ENCODE measurements around the gene RAC2. TPM values are rescaled to one million over a fixed set of nuclear protein-coding genes. Genes with fewer than 3 reads are reported as not detected.

The RAC2 gene
- total RNA-seq, 2 experiments from 2014 or later, result 728 to 759 TPM

DNA sequence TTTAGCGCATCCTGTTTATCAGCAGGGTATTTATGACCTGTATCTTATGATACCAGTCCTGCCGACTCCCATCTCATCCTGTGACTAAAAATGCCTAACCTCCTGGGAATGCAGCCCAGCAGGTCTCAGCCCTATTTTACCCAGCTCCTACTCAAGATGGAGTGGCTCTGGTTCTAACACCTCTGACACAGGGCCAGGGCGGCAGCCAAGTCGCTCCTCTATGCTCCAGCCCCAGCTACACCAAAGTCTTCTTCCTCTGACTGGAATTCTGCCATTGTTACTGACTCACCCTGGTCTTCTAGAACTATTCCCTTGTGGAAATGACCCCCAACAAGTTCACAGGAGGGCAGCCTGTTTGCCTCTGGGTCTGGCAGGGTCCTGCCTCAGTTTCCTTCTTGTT lies 48.1 kb downstream of the RAC2 start:
- intact Hi-C loops (cut with micrococcal nuclease), result loop anchor here (5.0 kb wide), 1 partner anchor 49 kb away; the partner anchor contains the start of gene IL2RB
- no peaks in the 10 kb centered on the region for H3K9me3 Mint-ChIP-seq
- DNase-seq, result no peak
- H3K4me1 Mint-ChIP-seq (ENCODE audit: low read depth), result peaks cover 51% of the 10 kb centered on the region
- H3K27me3 Mint-ChIP-seq (ENCODE audit: low read depth), result no peaks in the 10 kb centered on the region
- H3K4me3 Mint-ChIP-seq, result no peak overlapping the region
- peaks cover 10% of the 10 kb centered on the region for H3K36me3 Mint-ChIP-seq (ENCODE audit: low read depth)
- CTCF ChIA-PET, result interaction anchor here (1.5 to 4.8 kb wide), 3 partner anchors 30 to 116 kb away, joined by 5 to 39 read pairs (median 27); no protein-coding TSS in a partner anchor
- H3K27ac Mint-ChIP-seq, result peak overlapping the region; percentile 25

DNA sequence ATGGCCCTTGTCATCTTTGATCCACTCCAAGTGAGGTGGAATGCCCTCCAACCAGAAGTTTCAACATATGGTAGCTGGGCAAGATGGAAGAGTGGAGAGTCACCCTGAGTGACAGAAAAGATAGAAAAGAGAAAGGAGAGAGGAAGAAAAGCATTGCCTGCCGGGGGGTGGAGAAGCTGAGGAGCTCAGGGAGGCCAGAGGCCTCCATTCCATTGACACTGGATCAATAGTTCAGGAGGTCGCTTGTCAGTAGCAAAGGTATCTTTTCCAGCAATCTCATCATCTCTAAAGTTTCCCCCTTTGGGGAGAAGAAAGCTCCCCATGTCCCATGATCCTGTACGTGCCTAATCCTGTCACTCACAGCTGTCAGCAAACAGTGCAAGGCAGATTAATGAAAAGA lies 49.3 kb downstream of the RAC2 start:
- peaks cover 14% of the 10 kb centered on the region for H3K36me3 Mint-ChIP-seq (ENCODE audit: low read depth)
- intact Hi-C loops (cut with micrococcal nuclease), result loop anchor here (1.0 to 5.0 kb wide), 3 partner anchors 47 to 116 kb away; partner anchors contain the start of gene IL2RB
- H3K27ac Mint-ChIP-seq, result no peak overlapping the region
- no peaks in the 10 kb centered on the region for H3K27me3 Mint-ChIP-seq (ENCODE audit: low read depth)
- peaks cover 42% of the 10 kb centered on the region for H3K4me1 Mint-ChIP-seq (ENCODE audit: low read depth)
- no peak overlapping the region for H3K4me3 Mint-ChIP-seq
- no peaks in the 10 kb centered on the region for H3K9me3 Mint-ChIP-seq
- CTCF ChIA-PET, result interaction anchor here (1.5 to 2.0 kb wide), 2 partner anchors 66 to 115 kb away, joined by 5 to 7 read pairs; no protein-coding TSS in a partner anchor
- DNase-seq, result no peak

DNA sequence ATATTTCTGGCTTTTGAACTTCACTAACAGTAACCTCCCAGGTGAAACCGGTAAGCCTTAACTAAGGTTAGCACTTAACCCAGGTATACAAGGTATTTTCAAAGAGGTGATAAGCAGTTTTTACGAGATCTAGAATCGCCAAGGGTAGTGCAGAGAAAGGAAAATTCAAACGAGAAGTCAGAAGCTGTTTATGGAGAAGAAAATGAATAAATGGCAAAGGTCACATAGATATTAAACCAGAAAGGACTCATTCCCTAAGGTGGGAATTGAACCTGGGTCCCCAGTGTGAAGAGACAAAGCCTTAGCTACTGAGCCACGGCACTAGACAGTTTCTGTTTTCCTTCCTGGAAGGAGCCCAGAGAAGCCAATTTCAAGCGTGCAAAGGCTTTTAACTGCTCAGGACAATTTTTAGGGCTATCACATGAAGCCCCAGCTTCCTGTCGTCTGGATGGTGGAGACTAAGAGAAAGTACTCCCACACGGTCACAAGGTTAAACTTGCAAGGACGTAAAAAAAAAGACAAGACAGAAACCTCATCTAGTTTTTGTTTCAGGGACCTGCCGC lies 50.4 kb downstream of the RAC2 start:
- Mint-ChIP-seq H3K4me1 (ENCODE audit: low read depth) (peaks cover 45% of the 10 kb centered on the region), H3K9me3 (no peaks in the 10 kb centered on the region), H3K27me3 (ENCODE audit: low read depth) (no peaks in the 10 kb centered on the region), H3K27ac (peak overlapping the region; percentile 65), H3K36me3 (ENCODE audit: low read depth) (peaks cover 14% of the 10 kb centered on the region), H3K4me3 (peak overlapping the region; percentile 14)
- peak; percentile 61 for DNase-seq
- intact Hi-C loops (cut with micrococcal nuclease), result loop anchor here (1.0 kb wide), 2 partner anchors 71 to 115 kb away; no protein-coding TSS in a partner anchor
- CTCF ChIA-PET, result interaction anchor here (0.7 to 2.3 kb wide), 10 partner anchors 12 to 337 kb away, joined by 3 to 11 read pairs (median 4); no protein-coding TSS in a partner anchor

DNA sequence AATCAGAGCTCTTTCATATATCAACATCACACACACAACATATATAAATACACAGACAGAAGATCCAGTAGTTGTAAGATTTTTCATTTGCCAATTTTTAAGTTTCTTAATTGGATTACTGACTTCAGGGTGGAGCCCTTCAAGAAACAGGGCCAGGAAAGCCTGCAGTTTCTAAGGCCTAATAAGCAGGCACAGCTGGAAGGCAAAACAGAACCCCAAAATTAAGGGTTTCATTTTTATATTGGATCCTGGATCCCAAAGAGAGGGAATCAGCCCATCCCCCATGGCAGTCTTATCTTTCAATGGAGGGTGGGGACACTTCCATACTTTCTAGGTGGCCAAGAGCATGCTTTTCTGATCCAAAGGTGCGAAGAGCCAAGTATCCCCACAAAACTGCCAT lies 51.3 kb downstream of the RAC2 start:
- no peak for DNase-seq
- CTCF ChIA-PET, result interaction anchor here (0.7 to 2.3 kb wide), 8 partner anchors 13 to 336 kb away, joined by 3 to 11 read pairs (median 4); no protein-coding TSS in a partner anchor
- peaks cover 44% of the 10 kb centered on the region for H3K4me1 Mint-ChIP-seq (ENCODE audit: low read depth)
- no peak overlapping the region for H3K27ac Mint-ChIP-seq
- intact Hi-C loops (cut with micrococcal nuclease), result no loop called here
- peaks cover 10% of the 10 kb centered on the region for H3K36me3 Mint-ChIP-seq (ENCODE audit: low read depth)
- H3K9me3 Mint-ChIP-seq, result no peaks in the 10 kb centered on the region
- no peaks in the 10 kb centered on the region for H3K27me3 Mint-ChIP-seq (ENCODE audit: low read depth)
- no peak overlapping the region for H3K4me3 Mint-ChIP-seq

DNA sequence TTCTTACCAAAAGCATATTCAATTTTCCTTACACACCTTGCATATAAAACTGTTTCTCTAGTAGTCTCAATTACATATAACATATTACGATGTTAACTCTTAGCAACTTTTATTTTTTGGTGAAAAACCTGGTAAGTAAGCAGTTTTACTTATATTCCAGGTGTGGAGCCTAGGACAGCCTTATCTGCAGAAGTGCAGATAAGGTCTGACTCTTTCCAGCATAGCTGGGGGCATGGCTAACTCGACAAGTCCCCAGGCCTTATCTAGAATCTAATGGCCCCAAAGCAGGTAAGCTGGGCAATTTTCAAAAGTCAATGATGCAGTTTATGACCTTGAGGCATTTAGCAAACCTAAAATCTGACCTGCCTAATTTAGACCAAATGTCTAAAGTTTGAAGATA lies 51.9 kb downstream of the RAC2 start:
- peaks cover 11% of the 10 kb centered on the region for H3K36me3 Mint-ChIP-seq (ENCODE audit: low read depth)

DNA sequence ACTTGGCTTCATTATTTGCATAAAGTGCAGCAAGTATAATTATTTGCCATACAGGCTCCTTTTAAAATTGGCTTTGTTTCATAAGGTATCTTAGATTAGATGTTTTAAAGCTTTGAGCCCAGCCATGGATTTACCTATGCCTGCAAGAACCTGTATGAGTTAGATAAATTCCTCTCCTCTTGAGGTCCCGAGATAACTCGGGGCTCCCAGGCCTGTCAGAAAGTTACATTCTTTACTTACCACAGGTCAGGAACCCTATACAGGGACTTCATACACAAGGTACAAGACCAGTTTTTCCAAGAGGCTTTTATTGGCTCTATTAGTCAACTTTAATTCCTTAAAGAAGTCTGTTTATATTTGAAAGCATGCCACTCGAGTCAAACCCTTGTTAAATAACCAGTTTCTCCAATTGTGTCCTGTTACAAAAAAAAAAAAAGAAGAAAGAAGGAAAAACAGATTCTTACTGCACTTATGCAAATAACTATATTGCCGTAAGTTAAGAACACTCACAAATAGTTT lies 53.7 kb downstream of the RAC2 start:
- H3K27me3 Mint-ChIP-seq (ENCODE audit: low read depth), result no peaks in the 10 kb centered on the region
- intact Hi-C loops (cut with micrococcal nuclease), result no loop called here
- no peaks in the 10 kb centered on the region for H3K9me3 Mint-ChIP-seq
- DNase-seq, result no peak
- no peak overlapping the region for H3K4me3 Mint-ChIP-seq
- peaks cover 6% of the 10 kb centered on the region for H3K36me3 Mint-ChIP-seq (ENCODE audit: low read depth)
- no peak overlapping the region for H3K27ac Mint-ChIP-seq
- CTCF ChIA-PET, result interaction anchor here (1.2 kb wide), 1 partner anchor 238 kb away, joined by 3 read pairs; no protein-coding TSS in a partner anchor
- peaks cover 47% of the 10 kb centered on the region for H3K4me1 Mint-ChIP-seq (ENCODE audit: low read depth)

More for the DNA sequence above, 51.9 kb downstream of the RAC2 start:
- intact Hi-C loops (cut with micrococcal nuclease), result no loop called here
- Mint-ChIP-seq H3K27me3 (ENCODE audit: low read depth) (no peaks in the 10 kb centered on the region), H3K9me3 (no peaks in the 10 kb centered on the region), H3K4me3 (no peak overlapping the region), H3K27ac (no peak overlapping the region), H3K4me1 (ENCODE audit: low read depth) (peaks cover 41% of the 10 kb centered on the region)
- no peak for DNase-seq
- CTCF ChIA-PET, result interaction anchor here (0.7 to 2.3 kb wide), 6 partner anchors 13 to 336 kb away, joined by 3 to 7 read pairs (median 4); no protein-coding TSS in a partner anchor

DNA sequence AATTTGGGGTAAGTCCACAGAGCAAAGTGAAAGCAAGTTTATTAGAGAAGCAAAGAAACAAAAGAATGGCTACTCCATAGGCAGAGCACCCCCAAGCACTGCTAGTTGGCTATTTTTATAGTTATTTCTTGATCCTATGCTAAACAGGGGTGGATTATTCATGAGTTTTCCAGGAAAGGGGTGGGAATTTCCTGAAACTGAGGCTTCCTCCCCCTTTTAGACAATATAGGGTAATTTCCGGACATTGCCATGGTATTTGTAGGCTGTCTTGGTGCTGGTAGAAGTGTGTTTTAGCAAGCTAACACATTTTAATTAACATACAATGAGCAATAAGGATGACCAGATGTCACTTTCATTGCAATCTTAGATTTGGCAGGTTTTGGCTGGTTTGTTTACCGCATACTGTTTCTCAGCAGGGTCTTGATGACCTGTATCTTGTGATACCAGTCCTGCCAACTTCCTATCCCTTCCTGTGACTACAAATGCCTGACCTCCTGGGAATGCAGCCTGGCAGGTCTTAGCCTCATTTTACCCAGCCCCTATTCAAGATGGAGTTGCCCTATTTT lies 55.1 kb downstream of the RAC2 start:
- no peak overlapping the region for H3K4me3 Mint-ChIP-seq
- H3K27ac Mint-ChIP-seq, result no peak overlapping the region
- DNase-seq, result no peak
- intact Hi-C loops (cut with micrococcal nuclease), result no loop called here
- H3K4me1 Mint-ChIP-seq (ENCODE audit: low read depth), result peaks cover 37% of the 10 kb centered on the region
- no peaks in the 10 kb centered on the region for H3K9me3 Mint-ChIP-seq
- H3K27me3 Mint-ChIP-seq (ENCODE audit: low read depth), result no peaks in the 10 kb centered on the region
- peaks cover 6% of the 10 kb centered on the region for H3K36me3 Mint-ChIP-seq (ENCODE audit: low read depth)
- CTCF ChIA-PET, result no interaction called here

DNA sequence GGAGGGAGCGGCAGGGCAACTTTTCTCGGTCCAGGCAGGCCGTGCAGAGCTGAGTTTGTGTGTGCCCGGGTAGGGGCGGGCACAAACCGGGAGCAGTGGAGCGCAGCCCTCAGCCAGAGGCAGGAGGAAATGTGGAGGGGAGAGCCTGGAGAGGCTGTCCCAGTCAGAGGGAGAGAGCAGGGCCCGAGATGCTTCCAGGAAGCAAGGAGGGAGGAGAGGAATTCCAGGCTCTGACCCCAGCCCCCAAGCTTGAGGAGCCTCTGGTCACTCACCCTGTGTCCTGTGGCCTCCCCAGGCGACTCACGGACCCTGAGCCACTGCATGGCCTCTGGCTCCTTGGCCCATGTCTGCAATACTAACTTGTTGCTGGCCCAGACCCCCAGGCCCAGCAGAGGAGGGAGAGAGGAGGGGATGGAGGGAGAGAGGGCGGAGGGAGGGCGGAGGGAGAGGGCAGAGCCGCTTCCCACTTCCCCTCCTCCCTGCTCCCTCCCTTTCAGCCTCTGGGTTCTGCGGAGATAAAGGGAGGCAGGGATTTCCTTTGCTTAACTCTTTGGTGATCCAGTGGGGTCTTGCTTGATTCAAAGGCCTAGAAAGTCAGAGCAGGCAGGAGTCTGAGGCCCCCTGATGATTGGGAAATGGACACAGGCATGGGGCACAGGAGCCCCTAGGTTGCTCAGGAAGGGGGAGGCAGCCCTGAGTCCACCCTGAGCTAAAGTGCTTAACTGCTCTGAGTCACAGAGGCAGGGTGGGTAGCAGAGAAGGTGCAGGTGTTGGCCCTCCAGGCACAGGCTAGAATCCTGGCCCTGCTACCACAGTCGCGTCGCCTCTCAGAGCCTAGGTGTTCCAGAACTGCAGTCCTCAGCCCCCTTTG lies 55.9 kb downstream of the RAC2 start, which contains the start of gene C1QTNF6:
Gene C1QTNF6, minus strand, starts transcription at position 357 of the 871 bp plus-strand sequence. Its CDS starts 34 bp downstream, at position 323.
- Mint-ChIP-seq H3K4me1 (ENCODE audit: low read depth) (peaks cover 29% of the 10 kb centered on the region), H3K4me3 (no peak within 1 kb of the TSS), H3K27ac (no peak within 1 kb of the TSS), H3K9me3 (no peaks in the 10 kb centered on the region), H3K27me3 (ENCODE audit: low read depth) (no peaks in the 10 kb centered on the region), H3K36me3 (ENCODE audit: low read depth) (peaks cover 6% of the 10 kb centered on the region)
- intact Hi-C loops (cut with micrococcal nuclease), result no loop called here
- DNase-seq, result no peak
- CTCF ChIA-PET, result no interaction called here

DNA sequence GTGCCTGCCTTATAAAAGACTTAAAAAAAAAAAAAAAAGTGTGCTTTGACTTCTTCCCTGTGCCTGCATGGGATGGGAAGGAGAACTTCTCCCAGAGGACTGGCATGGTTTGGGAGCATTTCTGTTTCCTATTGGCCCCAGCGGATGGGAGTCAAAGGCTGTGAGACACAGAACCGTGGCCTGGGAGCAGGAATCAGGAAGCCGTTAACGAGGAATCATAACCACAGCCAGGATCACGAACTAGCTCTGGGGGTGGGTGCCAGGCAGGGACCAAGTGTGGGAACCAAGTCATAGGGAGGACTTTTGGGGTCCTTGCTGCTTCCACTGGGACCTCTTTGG lies 56.5 kb downstream of the RAC2 start:
- H3K9me3 Mint-ChIP-seq, result no peaks in the 10 kb centered on the region
- DNase-seq, result no peak
- H3K4me3 Mint-ChIP-seq, result no peak overlapping the region
- peaks cover 26% of the 10 kb centered on the region for H3K4me1 Mint-ChIP-seq (ENCODE audit: low read depth)
- no peak overlapping the region for H3K27ac Mint-ChIP-seq
- peaks cover 6% of the 10 kb centered on the region for H3K36me3 Mint-ChIP-seq (ENCODE audit: low read depth)
- intact Hi-C loops (cut with micrococcal nuclease), result no loop called here
- CTCF ChIA-PET, result interaction anchor here (1.0 kb wide), 1 partner anchor 22 kb away, joined by 5 read pairs; no protein-coding TSS in a partner anchor
- H3K27me3 Mint-ChIP-seq (ENCODE audit: low read depth), result no peaks in the 10 kb centered on the region

DNA sequence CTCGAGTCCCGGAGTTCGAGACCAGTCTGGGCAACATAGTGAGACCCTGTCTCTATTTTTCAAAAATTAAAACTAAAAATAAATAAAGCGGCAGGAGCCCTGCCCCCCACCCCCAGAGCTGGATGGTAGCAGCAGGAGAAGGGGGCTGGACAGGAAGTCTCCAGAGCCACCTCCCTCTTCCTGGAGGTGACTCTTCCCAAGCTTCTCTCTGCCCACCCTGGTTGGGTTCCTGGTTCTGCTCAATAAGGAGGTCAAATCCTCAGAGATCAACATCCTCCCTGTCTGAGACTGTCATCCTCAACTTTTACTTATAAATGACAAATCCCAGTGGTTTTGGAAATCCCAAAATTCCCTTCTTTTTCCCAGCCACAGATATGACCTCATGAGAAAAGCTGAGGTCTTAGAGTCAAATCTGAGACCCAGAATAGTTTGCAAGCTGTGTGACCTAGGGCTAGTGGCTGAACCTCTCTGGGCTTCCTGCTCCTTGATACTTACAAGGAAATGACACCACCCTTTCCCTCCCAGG lies 57.0 kb downstream of the RAC2 start:
- no peak overlapping the region for H3K4me3 Mint-ChIP-seq
- peaks cover 26% of the 10 kb centered on the region for H3K4me1 Mint-ChIP-seq (ENCODE audit: low read depth)
- H3K36me3 Mint-ChIP-seq (ENCODE audit: low read depth), result peaks cover 6% of the 10 kb centered on the region

DNA sequence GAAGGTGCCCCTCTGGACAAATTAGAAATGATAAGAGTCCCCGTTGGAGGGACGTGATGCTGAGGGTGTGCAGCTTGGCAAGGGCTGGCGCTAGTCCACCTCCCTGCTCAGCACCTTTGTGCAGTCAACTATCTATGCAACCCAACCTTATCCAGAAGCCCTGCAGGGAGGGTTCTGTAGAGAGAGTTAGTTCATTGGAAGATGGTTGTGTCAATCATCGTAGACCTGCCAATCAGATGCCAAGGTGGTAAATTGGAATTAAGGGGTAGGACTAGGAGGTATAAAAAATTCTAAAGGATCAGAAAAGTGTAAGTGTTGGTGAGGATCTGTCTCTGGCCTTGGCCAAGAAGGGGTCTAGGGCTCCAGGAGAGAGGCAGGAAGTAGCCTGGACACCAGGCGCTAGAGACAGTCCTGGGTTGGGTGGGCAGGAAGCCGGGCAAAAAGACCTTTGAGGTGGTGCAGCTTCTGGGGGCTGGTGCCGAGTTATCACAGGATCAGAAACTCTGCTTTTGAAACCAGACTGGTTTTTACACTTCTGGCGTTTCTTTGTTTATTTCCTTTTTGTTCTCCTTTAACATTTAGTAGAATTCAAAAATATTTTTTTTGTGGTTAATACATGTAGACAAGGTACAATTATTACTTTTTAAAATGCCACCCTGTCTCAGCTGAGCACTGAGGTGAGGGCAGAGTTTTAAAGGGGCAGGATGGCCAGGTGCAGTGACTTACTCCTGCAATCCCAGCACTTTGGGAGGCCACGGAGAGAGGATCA lies 57.7 kb downstream of the RAC2 start:
- peaks cover 6% of the 10 kb centered on the region for H3K36me3 Mint-ChIP-seq (ENCODE audit: low read depth)
- no peaks in the 10 kb centered on the region for H3K27me3 Mint-ChIP-seq (ENCODE audit: low read depth)
- CTCF ChIA-PET, result interaction anchor here (1.0 to 2.2 kb wide), 2 partner anchors 11 to 21 kb away, joined by 4 to 5 read pairs; no protein-coding TSS in a partner anchor
- no peak overlapping the region for H3K27ac Mint-ChIP-seq
- H3K4me1 Mint-ChIP-seq (ENCODE audit: low read depth), result peaks cover 26% of the 10 kb centered on the region
- peak; percentile 39 for DNase-seq
- H3K9me3 Mint-ChIP-seq, result no peaks in the 10 kb centered on the region
- H3K4me3 Mint-ChIP-seq, result peak overlapping the region; percentile 20
- intact Hi-C loops (cut with micrococcal nuclease), result no loop called here

More for the DNA sequence above, 57.0 kb downstream of the RAC2 start:
- no peaks in the 10 kb centered on the region for H3K9me3 Mint-ChIP-seq
- CTCF ChIA-PET, result interaction anchor here (1.0 to 2.2 kb wide), 2 partner anchors 10 to 22 kb away, joined by 4 to 5 read pairs; no protein-coding TSS in a partner anchor
- no peaks in the 10 kb centered on the region for H3K27me3 Mint-ChIP-seq (ENCODE audit: low read depth)
- no peak for DNase-seq
- H3K27ac Mint-ChIP-seq, result no peak overlapping the region
- intact Hi-C loops (cut with micrococcal nuclease), result no loop called here

Data from activated naive CD4-positive, alpha-beta T cell treated with anti-CD3 and anti-CD28 coated beads for 36 hours (primary cell).